ENCODE measurements around the gene NFIB.

The NFIB gene

DNA sequence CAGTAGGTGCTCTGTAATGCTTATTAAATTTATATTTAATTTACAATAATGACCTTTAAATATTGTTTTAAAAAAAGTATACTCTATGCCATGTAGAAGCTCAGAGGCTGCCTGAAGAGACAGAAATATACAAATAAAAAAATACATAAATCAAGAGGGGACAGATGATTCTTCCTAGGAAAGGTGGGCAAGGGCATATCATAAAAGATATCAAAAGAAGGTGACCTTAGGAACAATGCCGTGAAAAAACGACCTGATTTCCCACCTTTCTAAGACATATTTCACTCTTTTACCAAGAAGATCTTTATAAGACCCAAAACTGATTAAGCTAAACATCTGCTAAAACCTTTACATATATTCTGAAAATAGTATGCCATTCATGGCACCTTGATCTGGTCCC, 128.9 kb downstream of the NFIB start:
- ATAC-seq: no peak

DNA sequence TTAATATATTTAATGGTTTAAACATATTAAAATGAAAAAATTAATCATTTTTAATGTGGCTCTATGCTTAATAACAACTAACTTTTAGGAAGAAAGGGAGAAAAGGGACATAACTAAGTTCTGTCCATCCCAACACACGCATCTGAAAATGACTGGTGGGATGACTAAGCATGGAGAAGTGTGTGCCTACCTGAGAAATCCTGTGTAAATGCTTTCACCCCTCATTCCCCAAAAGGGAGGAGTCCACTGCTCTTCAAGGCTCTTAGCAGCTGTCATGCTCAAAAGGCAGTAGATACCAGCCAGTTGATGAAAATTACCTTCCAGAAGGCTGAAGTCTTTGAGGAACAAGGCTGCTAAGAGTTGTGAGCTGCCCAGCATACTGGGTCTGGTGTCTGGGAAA, 130.9 kb downstream of the NFIB start:
- DNase-seq: no peak
- ATAC-seq: no peak

More for the DNA sequence above, 128.9 kb downstream of the NFIB start:
- no peak for DNase-seq

DNA sequence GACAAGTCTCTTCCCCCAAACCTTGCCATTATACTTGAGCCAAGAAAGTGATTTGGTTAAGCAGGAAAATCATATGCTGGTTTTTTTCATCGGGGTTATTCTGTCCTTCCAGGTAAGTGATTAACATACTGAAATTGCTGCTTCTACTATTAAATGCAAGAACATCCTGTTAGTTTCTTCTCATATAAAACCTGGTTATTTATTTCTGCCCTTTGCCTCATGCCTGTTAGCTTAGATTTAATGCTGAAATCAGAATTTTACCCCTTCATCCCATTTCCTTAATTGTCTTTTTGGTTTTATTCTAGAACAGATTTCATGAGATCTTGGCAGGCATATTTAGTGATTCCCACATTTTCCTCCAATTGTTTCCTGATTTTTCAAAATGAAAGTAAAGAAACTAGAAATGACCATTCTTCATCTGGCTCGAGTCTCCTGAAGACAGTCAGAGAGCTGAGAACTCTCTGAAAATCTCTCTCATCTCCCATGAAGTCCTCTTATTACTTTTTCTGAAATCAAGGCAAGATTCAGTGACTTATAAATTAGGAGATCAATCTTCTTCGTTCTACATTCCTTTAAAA, 132.9 kb downstream of the NFIB start:
- ATAC-seq (no peak), DNase-seq (no peak)

DNA sequence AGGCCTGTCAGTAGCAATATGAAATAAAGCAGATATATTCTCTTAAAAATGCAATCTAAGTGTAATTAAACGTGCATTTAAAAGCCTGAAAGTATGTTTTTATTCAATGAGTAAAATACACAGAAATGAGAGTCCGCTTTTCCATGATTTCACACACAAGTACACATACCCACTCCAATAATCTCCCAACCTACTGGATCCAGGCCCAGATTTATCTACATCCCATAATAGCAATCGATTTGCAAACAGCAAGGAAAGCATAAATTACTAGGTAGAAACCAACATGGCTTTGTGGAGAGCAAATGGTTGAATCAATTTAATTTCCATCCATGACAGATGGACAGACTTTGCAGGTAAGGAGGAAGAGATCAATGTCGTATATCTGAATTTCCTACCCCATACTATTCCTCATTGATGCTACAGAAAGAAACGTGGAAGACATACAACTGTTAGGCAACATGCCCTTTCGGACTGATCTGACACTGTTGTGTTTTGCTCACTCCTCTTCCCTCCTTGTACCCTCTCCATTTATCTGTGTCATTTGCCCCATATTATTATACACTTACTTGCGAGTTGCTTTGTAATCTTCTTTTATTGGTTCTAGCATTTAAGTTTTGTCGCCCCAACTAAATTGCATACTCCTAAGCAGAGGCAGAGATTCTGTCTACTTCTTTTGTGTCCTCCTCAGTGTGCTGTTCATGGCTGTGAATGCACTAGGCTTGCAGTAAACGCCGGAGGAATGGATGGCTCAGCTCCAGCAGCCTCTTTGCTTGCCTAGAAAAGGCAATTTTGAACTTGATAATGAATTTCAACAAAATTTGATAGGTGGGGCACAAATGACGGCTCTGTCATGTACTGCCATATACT, 133.6 kb downstream of the NFIB start:
- ATAC-seq (no peak), DNase-seq (no peak)

DNA sequence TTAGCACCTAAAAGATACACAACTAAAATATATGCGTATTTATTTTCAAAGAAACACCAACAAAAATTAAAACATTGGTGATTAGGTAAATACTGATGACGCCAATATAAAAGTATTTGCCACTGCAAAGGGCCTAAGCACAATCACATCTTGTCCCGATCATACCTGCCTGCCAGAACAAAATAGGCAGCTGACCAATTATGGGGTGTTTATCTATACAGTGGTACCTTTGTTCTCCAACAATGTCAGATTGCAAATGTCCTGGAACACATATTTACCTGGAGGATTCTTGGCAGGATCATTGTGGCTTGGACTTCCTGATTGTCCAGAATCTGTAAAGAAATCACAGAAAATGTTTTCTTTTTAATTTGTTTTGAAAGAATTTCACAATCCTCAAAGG, 134.5 kb downstream of the NFIB start:
- no peak for ATAC-seq

DNA sequence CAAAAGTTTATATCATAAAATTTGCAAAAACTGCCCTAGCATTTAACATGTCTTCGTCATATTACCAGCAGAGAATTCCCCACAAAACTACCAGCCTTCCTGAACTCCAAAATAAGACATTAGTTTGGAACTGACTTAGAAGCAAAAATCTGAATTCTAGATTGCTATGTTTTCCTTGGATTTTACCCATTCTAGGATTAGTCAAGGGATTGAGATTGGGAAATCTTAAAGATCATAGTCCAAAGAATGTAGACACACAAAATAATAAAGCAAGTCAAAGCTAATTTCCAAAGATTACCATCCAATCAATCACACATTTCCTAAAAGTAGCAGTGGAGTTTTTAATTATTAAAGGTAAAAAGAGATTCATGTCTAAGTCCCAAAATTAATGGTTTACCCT, 138.2 kb downstream of the NFIB start:
- ATAC-seq (no peak), DNase-seq (no peak)

More for the DNA sequence above, 134.5 kb downstream of the NFIB start:
- no peak for DNase-seq

DNA sequence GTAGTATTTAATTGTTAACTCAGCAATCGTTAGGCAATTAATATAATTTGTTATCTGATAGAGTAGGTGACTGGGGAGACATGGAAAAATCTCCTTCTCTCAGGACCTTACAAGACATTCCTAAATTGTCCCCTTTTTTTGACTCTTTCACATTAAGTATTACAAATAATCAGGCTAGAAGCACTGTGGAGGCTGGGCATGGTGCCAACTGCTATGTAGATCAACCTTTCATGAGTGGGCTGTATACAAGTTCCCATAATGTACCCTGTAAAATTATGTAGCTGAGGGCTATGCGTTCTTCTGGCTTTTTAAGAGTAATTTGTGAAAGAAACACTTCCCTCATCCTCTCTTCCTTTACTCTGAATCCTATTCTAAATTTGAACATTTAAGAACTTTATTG, 140.2 kb downstream of the NFIB start:
- no peak for ATAC-seq

DNA sequence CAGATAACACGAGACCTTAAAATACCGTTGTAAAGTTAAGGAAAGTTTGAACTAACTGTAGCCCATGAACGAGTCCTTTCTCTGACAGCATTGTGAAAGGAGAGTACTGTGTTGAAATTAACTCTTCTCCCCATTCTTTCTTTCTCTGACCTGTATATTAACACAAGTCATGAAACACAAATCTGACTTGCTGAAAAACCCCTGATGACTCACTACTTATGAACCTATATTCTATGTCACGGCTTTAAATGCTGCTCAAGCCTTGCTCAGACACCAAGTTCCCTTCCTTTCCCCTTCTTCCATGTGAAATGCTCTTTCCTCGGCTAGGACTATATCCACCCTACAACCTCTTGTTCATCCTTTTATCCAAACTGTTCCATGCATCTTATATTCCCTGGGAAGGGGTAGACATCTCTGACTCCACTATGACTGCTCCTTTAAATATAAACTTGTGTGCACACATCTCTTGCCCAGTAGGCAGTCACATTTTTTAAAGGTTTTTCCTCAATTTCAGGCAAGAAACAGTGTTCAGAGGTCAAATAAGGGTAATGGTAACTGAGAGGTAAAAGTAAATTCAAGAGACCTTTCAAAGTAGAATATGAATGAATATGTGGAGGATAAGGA, 142.9 kb downstream of the NFIB start:
- DNase-seq (no peak), ATAC-seq (no peak)

More for the DNA sequence above, 140.2 kb downstream of the NFIB start:
- no peak for DNase-seq

DNA sequence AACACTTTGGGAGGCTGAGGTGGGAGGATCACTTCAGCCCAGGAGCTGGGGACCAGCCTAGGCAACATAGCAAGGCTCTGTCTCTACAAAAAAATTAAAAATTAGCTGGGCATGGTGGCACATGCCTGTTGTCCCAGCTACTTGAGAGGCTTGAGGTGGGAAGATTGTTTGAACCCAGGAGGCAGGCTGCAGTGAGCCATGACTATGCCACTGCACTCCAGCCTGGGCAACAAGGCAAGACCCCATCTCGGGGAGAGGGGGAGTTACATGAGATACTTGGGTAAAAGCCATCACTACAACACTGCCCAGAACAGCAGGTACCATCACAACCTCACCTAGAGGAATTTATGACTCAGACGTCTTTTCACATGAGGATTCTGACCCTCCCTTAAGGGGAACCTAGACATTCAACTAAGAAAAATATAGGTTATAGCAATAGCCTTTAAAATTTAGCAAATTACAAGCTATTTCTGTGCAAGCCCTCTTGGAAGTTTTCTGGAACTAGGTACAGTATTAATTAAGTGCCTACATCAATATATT, 143.5 kb downstream of the NFIB start:
- DNase-seq: no peak
- no peak for ATAC-seq

DNA sequence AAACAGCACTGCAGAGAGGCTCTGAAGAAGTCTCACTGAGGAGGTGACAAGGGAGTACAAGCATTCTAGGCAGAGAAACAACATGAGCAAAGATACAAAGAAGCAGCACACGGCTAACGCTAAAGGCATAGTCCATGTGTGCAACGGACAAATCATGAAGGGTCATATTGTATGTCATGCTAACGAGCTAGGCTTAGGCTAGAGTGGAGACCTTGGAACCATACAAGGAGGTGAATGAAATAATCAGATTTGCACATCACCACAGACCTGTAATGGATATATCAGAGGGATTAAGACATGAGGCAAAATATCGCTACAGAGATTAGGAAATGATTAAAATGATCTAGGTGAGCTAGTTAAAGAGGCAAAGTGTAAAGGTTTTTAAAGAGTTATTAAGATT, 145.6 kb downstream of the NFIB start:
- ATAC-seq (no peak), DNase-seq (no peak)

DNA sequence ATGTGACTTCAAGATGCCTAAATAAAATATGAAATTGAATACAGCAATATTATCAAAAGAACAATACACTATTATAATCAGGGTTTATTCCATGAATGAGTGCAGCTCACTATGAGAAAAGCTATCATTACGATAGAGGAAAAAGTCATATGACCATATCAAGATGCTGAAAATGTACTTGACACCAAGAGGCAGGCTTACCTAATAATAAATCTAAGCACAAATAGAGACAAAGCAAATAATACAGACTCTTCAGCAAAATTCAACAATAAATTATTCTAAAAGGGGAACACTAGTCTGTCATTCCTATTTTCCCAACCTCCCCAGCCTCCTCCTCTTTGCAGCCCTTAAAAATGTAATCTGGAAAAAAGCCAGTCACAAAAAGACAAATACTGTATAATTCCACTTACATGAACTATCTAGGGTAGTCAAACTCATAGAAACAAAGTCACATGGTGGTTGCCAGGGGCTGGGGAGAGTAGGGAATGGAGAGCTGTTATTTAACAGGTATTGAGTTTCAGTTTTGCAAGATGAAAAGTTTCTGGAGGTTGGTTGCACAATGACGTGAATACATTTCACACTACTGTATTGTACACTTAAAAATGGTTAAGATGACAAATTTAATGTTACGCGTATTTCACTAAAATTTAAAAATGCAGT, 148.4 kb downstream of the NFIB start:
- DNase-seq (no peak), ATAC-seq (no peak)

DNA sequence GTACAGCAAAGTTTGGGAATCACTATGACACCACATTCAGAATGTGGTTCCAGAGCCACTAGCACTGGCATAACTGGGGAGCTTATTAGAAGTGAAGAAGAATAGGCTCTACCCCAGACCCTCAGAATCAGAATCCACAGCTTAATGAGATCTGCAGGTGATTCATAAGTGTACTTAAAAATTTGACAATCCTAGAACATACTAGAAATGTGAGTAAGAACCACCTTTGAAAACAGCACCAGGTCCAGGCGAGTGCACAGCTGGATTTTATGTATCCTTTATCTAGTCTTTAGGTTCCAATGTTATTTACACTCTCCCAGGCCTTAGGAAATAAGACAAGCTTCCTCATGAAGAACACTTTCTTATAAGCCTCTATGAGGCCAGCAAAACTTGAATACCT, 149.0 kb downstream of the NFIB start:
- no peak for DNase-seq
- no peak for ATAC-seq

DNA sequence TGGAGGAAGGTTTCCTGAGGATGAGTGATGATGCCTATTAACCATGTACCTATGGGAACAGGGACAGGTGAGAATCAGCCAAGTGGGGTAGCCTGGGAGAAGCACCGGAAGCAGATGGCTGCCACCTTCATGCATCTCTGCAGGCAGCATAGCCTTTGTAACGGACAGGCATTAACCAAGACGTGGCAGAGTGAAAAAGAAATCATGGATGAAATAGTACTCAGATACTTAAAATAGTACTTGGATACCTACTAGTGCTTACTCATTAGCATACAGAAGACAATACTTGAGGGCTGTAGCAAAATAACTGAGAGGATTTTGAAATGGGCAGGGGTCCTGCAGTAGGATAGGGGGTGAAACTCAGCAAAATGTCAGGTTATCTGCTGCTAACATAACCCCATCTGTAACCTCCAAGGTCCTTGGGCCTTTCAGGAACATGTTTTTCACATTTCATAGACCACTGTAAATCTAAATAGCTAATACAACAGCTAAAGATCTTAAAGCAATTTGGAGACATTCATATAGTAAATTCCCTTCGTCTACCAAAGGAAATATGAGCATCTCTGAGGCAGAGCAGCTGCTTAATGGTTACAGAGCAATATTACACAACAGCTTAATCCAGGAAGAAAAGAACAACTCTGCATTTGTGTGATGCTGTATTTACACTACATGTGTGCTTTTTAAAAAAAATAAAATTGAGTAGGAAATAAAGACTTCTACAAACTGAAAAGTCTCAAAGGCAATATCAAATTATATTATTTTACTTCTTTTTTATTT, 154.3 kb downstream of the NFIB start:
- DNase-seq (no peak), ATAC-seq (no peak)

DNA sequence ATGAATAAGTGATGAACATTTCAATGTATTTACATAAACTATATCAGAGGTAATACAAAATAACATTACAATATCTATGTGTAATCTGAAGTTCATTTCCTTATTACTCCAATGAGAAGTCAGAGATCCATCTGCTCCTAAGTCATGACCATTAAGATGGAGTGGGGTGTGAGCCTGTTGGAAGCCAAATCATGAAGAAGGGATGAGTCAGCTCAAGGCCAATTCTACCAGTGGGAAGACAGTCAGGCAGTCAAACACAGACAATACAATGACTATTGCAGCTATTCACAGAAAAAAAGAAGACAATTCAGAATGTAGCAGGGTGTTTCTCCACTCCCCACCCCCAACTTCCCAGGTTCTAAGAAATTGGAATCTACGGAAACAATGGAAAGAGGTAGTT, 155.0 kb downstream of the NFIB start:
- no peak for DNase-seq
- ATAC-seq: no peak

DNA sequence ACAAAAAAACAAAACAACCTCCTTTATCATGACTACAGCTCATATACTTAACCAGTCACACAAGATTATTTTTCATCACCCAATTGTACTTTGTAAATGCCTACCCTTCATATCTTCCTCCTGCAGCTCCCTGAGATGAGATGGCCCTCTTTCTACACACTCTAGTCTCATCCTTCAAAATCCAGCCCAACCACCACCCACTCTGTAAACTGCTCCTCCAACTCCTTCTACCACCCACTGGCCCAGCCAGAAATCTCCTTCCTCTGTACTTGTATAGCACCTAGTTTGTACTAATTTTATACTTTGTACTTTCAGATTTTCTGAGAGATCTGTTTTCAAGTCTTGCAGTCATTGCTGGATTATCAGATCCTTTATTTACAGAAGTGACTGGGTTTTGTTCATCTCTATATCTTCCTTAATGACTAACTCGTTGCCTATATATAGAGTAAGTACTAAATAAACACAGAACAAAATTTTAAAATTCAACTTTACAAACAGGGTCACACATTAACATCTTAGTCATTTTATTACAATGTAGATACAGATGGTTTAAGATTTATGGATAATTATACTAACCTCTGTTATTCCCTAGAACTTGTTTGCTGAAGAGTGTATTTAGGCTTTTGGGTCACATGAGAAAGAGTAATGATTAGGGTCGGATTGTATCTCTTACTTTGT, 155.7 kb downstream of the NFIB start:
- ATAC-seq (no peak), DNase-seq (no peak)

DNA sequence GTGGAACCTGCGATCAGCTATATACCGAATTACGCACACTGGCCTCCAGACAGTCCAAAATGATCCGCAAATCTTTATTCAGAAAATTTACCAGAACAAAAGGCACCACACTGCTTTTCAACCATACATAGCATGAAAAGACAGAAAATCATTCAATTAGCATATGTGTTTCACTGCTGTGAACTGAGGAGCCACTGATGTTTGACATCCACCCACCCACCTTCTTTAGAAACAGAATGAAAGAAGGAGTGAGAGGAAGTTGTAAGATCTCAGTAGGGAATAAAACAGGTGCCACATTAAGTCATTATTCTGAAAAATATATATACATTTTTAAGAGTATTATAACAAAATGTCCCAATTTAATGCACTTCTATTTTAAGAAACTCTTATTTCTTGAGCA, 156.8 kb downstream of the NFIB start:
- no peak for ATAC-seq
- DNase-seq: no peak

DNA sequence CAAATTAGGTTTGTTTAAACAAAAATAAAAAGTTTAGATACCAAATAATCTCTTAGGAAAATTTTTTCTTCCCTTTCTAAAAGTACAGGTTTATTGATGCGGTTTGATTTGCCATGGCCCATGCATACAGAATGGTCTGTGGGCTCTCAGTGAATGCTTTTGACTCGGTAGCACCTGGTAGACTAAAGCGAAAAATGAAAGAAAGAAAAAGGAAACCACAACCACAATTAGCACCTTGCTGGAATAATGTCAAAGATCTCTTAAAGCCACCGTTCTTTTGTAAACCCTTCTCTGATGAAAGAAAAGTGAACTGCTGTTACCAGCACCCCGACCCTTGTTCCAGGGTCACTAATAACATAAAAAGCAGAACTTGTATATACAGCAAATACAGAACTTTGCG, 157.9 kb downstream of the NFIB start:
- no peak for ATAC-seq

DNA sequence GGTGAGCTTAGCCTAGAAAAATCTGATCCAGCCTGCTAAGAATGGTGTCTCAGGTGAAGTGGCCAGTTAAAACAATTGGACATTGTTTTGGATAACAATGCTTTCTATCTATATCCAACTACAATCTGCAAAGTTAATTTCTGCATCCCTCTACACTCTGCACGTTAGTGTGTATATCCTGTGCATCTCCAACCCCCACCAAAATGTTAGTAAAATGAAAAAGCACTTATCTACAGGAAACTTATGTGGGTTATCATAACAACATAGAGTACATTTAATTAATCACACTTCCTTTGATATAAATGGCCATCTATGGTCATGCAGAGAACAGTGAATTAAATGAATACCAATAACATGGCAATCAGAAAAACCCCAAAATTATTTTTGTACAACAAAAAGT, 158.7 kb downstream of the NFIB start:
- DNase-seq: no peak
- ATAC-seq: no peak

More for the DNA sequence above, 157.9 kb downstream of the NFIB start:
- no peak for DNase-seq

DNA sequence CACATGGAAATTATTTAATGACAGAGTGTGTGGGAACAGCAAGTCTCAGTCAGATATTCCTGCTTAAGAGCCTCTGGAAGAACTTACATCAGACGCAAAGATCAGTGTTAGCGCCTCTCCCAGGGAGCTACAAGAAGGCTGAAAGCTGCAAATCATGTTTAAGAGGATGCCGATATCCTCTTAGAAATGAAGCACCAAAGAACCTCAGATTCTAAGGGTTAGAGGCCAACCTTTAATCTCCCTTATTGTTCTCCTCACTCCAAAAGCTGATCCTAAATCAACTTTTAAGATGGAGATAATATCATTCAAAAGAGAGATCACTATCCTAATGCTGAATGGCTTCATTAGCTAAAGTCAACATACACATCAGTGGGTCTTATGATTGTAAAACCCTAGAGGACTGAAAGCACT, 160.6 kb downstream of the NFIB start:
- ATAC-seq (no peak), DNase-seq (no peak)

DNA sequence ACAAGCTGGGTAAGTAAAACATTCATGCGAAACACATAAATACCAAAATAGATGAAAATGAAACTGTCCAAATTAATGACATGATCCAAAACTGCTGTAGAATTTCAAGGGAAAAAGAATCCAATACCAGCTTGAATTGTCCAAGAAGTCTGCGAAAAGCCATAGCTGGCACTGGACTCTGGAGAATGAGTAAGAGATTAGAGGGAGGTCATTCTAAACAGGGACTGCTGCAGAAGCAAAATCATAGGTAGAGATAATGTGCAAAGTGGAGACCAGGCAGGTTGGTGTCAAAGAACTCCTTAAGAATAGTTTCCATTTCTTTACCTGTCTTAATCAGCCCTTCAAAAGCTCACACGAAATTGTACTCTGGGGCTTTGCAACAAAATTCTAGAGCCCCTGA, 162.5 kb downstream of the NFIB start:
- no peak for DNase-seq
- ATAC-seq: no peak

DNA sequence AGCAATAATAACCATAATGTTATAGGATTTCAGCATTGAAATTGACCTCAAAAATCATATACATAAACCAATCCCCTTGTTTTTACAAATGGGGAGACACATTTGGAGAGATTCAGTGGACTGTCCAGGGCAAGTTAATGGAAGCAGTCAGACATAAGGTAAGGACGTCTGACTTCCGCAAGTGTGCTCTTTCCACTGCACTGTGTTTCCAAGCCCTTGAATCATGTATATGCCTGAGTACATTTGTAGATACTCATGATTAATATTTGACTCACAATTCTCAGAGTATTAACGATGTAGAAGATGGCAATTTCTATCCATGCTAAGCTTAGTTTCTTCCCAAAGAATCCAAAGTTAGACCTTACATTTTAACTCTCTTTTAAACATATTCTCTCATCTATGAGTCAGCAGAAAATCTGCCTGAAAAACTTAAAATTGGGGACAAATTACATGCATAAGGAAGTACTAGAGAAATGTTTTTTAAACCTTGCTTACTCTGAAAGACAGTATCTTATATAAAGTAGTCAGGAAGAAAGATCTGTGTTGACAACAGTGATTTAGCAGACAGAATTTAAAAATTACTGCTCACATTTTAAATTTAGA, 165.3 kb downstream of the NFIB start:
- ATAC-seq (no peak), DNase-seq (no peak)
